ENCODE data around the gene AFF3. TPM values are rescaled to one million over a fixed set of nuclear protein-coding genes. Genes with fewer than 3 reads are reported as not detected.

Gene AFF3
- total and polyA plus RNA-seq, 2 of the 13 experiments (the other 11 are each of a cell fraction or from before 2014, with no cell fraction given), result not detected

GRCh38 chr2:99734236-99734635 is 408.2 kb downstream of the AFF3 start:
- no peak overlapping the region for H3K4me3 ChIP-seq (replicated peaks in 1 of 3; ENCODE audit: insufficient read depth in 1 of 3, low read depth in 2 of 3, low read length in 3 of 3)
- intact Hi-C loops (cut with micrococcal nuclease; ENCODE audit: unreplicated experiment) (no loop called here), in situ Hi-C loops (cut with HindIII; ENCODE audit: extremely low pct_ligation_motif_present, low pct_unique_long_range_greater_than_20kb) (no loop called here)
- H3K4me1 ChIP-seq (ENCODE audit: insufficient read depth, low read length), result no peaks in the 10 kb centered on the region; the same call in 1 of the 2 replicates
- H3K9ac ChIP-seq (ENCODE audit: insufficient read depth, low read depth, low read length), result no peak overlapping the region
- ChIA-PET POLR2A (no interaction called here), CTCF (ENCODE audit: low intra/inter-chr PET ratio, low total read pairs) (no interaction called here)
- DNase-seq (ENCODE audit: low spot score) (no peak), FAIRE-seq (no peak), ATAC-seq (no peak)
- no peaks in the 10 kb centered on the region for H3K27me3 ChIP-seq (ENCODE audit: control insufficient read depth in 1 of 2, insufficient read depth in 2 of 2, low read length in 2 of 2)
- H3K9me3 ChIP-seq (ENCODE audit: low read length), result no peaks in the 10 kb centered on the region
- H2AFZ ChIP-seq (ENCODE audit: low read length), result no peak overlapping the region
- no peak overlapping the region for H3K4me2 ChIP-seq (ENCODE audit: low read depth, low read length)
- TF ChIP-seq PITX1 (CRISPR knock-in tag; IDR thresholded peaks at IDR 0.05) (no peak), ZNF138 (CRISPR knock-in tag; IDR thresholded peaks at IDR 0.05; ENCODE audit: low read depth) (no peak), KDM5B (CRISPR knock-in tag; IDR thresholded peaks at IDR 0.05; ENCODE audit: borderline replicate concordance) (no peak), PLSCR1 (CRISPR knock-in tag; IDR thresholded peaks at IDR 0.05; ENCODE audit: borderline replicate concordance) (no peak), ZZZ3 (CRISPR knock-in tag; IDR thresholded peaks at IDR 0.05; ENCODE audit: borderline replicate concordance) (no peak), NCOA1 (CRISPR knock-in tag; IDR thresholded peaks at IDR 0.05) (no peak), MAFK (conservative IDR thresholded peaks at IDR 0.05 in 1 of 2, IDR thresholded peaks at IDR 0.05 in 1 of 2; ENCODE audit: low read length in 2 of 2) (no peak), KMT2B (CRISPR knock-in tag; IDR thresholded peaks at IDR 0.05) (no peak), ZNF124 (CRISPR knock-in tag; IDR thresholded peaks at IDR 0.05) (no peak), PHB2 (IDR thresholded peaks at IDR 0.05; ENCODE audit: partially characterized antibody) (no peak), MIER3 (CRISPR knock-in tag; IDR thresholded peaks at IDR 0.05; ENCODE audit: borderline replicate concordance) (no peak), FOXC1 (CRISPR knock-in tag; IDR thresholded peaks at IDR 0.05; ENCODE audit: borderline replicate concordance) (no peak), ZNF550 (CRISPR knock-in tag; IDR thresholded peaks at IDR 0.05; ENCODE audit: borderline replicate concordance) (no peak), ZSCAN31 (CRISPR knock-in tag; IDR thresholded peaks at IDR 0.05; ENCODE audit: low read depth) (no peak), HOXA9 (CRISPR knock-in tag; IDR thresholded peaks at IDR 0.05; ENCODE audit: borderline replicate concordance) (no peak), ZNF792 (CRISPR knock-in tag; IDR thresholded peaks at IDR 0.05) (no peak)
- TF ChIP-seq, protein P1, sequence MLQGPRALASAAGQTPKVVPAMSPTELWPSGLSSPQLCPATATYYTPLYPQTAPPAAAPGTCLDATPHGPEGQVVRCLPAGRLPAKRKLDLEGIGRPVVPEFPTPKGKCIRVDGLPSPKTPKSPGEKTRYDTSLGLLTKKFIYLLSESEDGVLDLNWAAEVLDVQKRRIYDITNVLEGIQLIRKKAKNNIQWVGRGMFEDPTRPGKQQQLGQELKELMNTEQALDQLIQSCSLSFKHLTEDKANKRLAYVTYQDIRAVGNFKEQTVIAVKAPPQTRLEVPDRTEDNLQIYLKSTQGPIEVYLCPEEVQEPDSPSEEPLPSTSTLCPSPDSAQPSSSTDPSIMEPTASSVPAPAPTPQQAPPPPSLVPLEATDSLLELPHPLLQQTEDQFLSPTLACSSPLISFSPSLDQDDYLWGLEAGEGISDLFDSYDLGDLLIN (CRISPR knock-in tag; IDR thresholded peaks at IDR 0.05; ENCODE audit: borderline replicate concordance), result no peak
- TF ChIP-seq, protein P2, sequence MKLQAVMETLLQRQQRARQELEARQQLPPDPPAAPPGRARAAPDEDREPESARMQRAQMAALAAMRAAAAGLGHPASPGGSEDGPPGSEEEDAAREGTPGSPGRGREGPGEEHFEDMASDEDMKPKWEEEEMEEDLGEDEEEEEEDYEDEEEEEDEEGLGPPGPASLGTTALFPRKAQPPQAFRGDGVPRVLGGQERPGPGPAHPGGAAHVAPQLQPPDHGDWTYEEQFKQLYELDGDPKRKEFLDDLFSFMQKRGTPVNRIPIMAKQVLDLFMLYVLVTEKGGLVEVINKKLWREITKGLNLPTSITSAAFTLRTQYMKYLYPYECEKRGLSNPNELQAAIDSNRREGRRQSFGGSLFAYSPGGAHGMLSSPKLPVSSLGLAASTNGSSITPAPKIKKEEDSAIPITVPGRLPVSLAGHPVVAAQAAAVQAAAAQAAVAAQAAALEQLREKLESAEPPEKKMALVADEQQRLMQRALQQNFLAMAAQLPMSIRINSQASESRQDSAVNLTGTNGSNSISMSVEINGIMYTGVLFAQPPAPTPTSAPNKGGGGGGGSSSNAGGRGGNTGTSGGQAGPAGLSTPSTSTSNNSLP (IDR thresholded peaks at IDR 0.05; ENCODE audit: low read depth, low read length), result no peak
- TF ChIP-seq, protein P3, sequence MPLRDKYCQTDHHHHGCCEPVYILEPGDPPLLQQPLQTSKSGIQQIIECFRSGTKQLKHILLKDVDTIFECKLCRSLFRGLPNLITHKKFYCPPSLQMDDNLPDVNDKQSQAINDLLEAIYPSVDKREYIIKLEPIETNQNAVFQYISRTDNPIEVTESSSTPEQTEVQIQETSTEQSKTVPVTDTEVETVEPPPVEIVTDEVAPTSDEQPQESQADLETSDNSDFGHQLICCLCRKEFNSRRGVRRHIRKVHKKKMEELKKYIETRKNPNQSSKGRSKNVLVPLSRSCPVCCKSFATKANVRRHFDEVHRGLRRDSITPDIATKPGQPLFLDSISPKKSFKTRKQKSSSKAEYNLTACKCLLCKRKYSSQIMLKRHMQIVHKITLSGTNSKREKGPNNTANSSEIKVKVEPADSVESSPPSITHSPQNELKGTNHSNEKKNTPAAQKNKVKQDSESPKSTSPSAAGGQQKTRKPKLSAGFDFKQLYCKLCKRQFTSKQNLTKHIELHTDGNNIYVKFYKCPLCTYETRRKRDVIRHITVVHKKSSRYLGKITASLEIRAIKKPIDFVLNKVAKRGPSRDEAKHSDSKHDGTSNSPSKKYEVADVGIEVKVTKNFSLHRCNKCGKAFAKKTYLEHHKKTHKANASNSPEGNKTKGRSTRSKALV (CRISPR knock-in tag; IDR thresholded peaks at IDR 0.05), result no peak
- TF ChIP-seq, protein P4, sequence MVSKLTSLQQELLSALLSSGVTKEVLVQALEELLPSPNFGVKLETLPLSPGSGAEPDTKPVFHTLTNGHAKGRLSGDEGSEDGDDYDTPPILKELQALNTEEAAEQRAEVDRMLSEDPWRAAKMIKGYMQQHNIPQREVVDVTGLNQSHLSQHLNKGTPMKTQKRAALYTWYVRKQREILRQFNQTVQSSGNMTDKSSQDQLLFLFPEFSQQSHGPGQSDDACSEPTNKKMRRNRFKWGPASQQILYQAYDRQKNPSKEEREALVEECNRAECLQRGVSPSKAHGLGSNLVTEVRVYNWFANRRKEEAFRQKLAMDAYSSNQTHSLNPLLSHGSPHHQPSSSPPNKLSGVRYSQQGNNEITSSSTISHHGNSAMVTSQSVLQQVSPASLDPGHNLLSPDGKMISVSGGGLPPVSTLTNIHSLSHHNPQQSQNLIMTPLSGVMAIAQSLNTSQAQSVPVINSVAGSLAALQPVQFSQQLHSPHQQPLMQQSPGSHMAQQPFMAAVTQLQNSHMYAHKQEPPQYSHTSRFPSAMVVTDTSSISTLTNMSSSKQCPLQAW (CRISPR knock-in tag; IDR thresholded peaks at IDR 0.05), result no peak
- H4K20me1 ChIP-seq (ENCODE audit: insufficient read depth, low read length), result no peaks in the 10 kb centered on the region
- H3K27ac ChIP-seq (ENCODE audit: extremely low read length, insufficient read depth, low read length), result no peak overlapping the region
- WGBS (ENCODE audit: low lambda C conversion rate), result 37% methylated on average over 2 of the region's 2 CpGs
- BruUV-seq (replicated peaks), result no TSS peak
- no peaks in the 10 kb centered on the region for H3K36me3 ChIP-seq (replicated peaks in 1 of 2; ENCODE audit: control insufficient read depth in 1 of 2, insufficient read depth in 2 of 2, low read length in 2 of 2)
- no peaks in the 10 kb centered on the region for H3K79me2 ChIP-seq (ENCODE audit: insufficient read depth, low read length)

All from HepG2 (cell line).